ENCODE measurements around the gene OSBP2. TPM values are rescaled to one million over a fixed set of nuclear protein-coding genes. Genes with fewer than 3 reads are reported as not detected.

OSBP2 gene
- polyA plus RNA-seq, 1 experiment, result 0.77 TPM

DNA sequence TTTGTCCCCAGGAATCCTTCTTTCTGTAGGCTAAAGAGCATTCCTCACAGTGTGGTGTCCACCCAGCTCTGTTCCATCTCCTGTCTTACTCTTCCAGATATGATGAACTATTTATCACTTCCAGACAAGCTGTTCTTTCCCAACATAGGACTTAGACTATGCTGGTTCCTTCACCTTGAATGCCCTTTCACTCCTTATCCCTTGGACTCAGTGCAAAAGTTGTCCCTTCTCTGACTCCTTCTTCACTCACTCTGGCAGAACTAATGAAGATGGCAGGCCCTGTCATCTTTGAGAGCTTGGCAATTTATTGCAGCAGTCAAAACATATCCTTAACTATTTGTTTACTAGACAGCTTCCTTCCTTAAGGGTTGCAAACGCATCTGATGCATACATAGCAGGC, 3.5 kb upstream of the OSBP2 start:
- Histone ChIP-seq H3K36me3 (ENCODE audit: control insufficient read depth, insufficient read depth, low read length) (no peaks in the 10 kb centered on the region), H3K4me3 (ENCODE audit: low read depth, low read length) (no peak overlapping the region), H3K27me3 (ENCODE audit: control insufficient read depth, insufficient read depth, low read length) (peaks cover 3% of the 10 kb centered on the region)
- ChIA-PET CTCF (interaction anchor here (1.0 kb wide), 1 partner anchor 13 kb away, joined by 3 read pairs; no protein-coding TSS in a partner anchor), POLR2A (no interaction called here)
- TF ChIP-seq, protein P1, sequence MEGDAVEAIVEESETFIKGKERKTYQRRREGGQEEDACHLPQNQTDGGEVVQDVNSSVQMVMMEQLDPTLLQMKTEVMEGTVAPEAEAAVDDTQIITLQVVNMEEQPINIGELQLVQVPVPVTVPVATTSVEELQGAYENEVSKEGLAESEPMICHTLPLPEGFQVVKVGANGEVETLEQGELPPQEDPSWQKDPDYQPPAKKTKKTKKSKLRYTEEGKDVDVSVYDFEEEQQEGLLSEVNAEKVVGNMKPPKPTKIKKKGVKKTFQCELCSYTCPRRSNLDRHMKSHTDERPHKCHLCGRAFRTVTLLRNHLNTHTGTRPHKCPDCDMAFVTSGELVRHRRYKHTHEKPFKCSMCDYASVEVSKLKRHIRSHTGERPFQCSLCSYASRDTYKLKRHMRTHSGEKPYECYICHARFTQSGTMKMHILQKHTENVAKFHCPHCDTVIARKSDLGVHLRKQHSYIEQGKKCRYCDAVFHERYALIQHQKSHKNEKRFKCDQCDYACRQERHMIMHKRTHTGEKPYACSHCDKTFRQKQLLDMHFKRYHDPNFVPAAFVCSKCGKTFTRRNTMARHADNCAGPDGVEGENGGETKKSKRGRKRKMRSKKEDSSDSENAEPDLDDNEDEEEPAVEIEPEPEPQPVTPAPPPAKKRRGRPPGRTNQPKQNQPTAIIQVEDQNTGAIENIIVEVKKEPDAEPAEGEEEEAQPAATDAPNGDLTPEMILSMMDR (IDR thresholded peaks at IDR 0.05; ENCODE audit: insufficient read depth, low read depth, low read length), result no peak
- DNase-seq (ENCODE audit: low read depth), result no peak

DNA sequence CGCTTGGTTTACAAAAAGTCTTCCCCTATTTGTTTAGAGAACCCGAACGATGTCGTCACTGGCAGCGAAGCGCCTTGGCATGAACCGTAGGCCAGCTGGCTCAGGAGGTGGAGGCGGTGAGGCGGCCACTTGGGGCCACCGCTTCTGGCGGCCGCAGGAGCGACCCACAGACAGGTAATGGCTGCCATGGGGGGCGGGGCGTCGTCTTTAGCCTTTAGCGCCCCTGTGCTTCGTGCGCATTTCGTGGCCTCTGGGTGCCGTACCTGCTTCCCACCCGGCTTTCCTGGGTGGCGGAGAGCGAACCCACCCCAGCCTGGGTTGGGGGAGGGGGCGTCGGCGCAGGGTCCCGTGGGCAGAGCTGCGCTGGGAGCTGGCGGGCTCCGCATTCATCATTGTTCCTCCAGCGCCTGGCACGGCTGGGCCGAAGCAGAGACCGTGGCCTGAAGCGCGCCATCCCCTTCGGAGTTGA, 469 bp upstream of the OSBP2 start:
- Histone ChIP-seq H3K27me3 (ENCODE audit: control insufficient read depth, insufficient read depth, low read length) (peaks cover 3% of the 10 kb centered on the region), H3K36me3 (ENCODE audit: control insufficient read depth, insufficient read depth, low read length) (no peaks in the 10 kb centered on the region), H3K4me3 (ENCODE audit: low read depth, low read length) (peak overlapping the region; percentile 60)
- ChIA-PET POLR2A (no interaction called here), CTCF (interaction anchor here (0.6 to 1.7 kb wide), 2 partner anchors 9 to 61 kb away, joined by 4 read pairs; no protein-coding TSS in a partner anchor)
- TF ChIP-seq, protein P1 (IDR thresholded peaks at IDR 0.05; ENCODE audit: insufficient read depth, low read depth, low read length), result no peak
- DNase-seq (ENCODE audit: low read depth), result no peak

DNA sequence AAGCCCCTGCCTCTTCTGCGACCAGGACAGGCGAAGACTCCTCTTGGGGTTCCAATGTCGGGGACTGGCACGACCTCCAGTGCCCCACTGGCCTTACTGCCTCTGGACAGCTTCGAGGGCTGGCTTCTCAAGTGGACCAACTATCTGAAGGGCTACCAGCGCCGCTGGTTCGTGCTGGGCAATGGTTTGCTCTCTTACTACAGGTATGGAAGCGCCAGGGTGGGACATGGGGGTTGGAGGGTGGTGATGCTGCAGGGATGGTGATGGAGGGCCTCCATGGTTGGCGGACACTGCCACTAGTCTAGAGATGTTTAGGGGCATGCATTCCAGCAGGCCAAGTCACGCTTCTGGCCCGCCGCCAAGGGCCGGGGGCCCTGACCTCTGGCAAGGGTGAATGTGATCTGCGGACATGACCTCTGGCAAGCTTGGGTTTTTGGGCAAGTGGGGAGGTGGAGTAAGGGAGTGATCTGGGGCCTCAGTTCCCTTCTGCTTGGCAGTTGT, 727 bp downstream of the OSBP2 start:
- POLR2A ChIA-PET, result no interaction called here
- Histone ChIP-seq H3K27me3 (ENCODE audit: control insufficient read depth, insufficient read depth, low read length) (peaks cover 3% of the 10 kb centered on the region), H3K36me3 (ENCODE audit: control insufficient read depth, insufficient read depth, low read length) (no peaks in the 10 kb centered on the region), H3K4me3 (ENCODE audit: low read depth, low read length) (no peak overlapping the region)
- CTCF ChIA-PET, result interaction anchor here (1.1 to 1.6 kb wide), 3 partner anchors 8 to 37 kb away, joined by 3 to 4 read pairs (median 3); no protein-coding TSS in a partner anchor
- TF ChIP-seq, protein P1 (IDR thresholded peaks at IDR 0.05; ENCODE audit: insufficient read depth, low read depth, low read length), result no peak
- DNase-seq (ENCODE audit: low read depth), result no peak

DNA sequence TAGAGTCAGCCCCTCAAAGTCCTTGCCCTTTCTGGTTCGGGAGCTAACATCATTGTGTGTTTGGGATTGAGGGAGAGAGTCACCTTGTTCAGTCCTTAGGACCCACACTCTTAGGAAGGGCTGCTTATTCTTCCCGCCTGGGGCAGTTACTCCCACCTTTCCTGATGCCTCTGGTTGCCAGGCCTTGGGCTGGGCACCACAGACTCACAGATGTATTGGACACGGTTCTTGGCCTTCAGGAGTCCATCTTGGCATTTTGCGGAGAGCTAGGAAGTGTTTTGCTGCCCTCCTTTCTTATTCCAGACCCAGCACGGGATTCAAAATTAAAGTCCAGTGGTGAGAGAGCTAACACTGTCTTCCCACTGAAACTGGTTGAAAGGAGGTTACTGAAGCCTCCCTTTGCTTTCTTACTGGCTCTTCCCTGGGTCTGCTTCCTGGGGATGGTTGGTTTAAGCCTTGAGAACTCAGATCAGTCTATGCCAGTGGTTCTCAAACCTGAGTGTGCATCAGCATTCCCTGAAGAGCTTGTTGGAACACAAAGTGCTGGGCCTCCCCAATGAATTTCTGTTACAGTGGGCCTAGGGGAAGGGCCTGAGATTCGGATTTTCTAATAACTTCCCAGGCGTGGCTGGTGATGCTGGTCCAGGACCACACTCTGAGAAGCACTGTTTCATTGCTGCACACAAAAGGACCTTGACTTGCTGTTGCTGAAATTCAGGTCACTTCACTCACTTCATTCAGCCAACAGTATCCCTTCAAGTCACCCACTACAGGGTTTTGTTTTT, 1.4 kb downstream of the OSBP2 start:
- no peak for DNase-seq (ENCODE audit: low read depth)
- peaks cover 3% of the 10 kb centered on the region for H3K27me3 ChIP-seq (ENCODE audit: control insufficient read depth, insufficient read depth, low read length)
- TF ChIP-seq, protein P1 (IDR thresholded peaks at IDR 0.05; ENCODE audit: insufficient read depth, low read depth, low read length), result no peak
- ChIA-PET POLR2A (no interaction called here), CTCF (interaction anchor here (1.1 to 1.6 kb wide), 3 partner anchors 8 to 36 kb away, joined by 3 to 4 read pairs (median 3); no protein-coding TSS in a partner anchor)
- no peak overlapping the region for H3K4me3 ChIP-seq (ENCODE audit: low read depth, low read length)
- no peaks in the 10 kb centered on the region for H3K36me3 ChIP-seq (ENCODE audit: control insufficient read depth, insufficient read depth, low read length)

DNA sequence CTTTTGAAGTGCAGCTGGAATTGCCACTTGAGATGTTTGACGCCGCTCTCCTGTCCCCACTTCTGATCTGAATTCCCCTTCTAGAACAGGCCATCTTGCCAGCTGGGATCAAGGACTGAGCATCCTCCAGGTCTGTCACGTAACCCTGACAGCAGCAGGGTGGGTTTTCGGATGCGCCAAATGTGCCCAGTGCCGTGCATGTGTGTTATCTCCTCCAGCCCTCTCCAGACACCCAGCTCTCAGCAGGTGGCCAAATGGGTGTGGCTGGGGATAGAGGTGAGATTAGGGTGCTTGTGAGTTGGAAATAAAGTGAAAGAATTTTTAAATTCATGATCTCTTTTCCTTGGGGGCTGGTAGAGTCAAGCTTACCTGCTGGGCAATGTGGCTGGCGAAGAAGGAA, 3.3 kb downstream of the OSBP2 start:
- Histone ChIP-seq H3K4me3 (ENCODE audit: low read depth, low read length) (no peak overlapping the region), H3K36me3 (ENCODE audit: control insufficient read depth, insufficient read depth, low read length) (no peaks in the 10 kb centered on the region), H3K27me3 (ENCODE audit: control insufficient read depth, insufficient read depth, low read length) (peaks cover 3% of the 10 kb centered on the region)
- CTCF ChIA-PET, result no interaction called here
- TF ChIP-seq, protein P1 (IDR thresholded peaks at IDR 0.05; ENCODE audit: insufficient read depth, low read depth, low read length), result no peak
- no peak for DNase-seq (ENCODE audit: low read depth)
- POLR2A ChIA-PET, result no interaction called here
